ENCODE data around the gene DYRK4. TPM values are rescaled to one million over a fixed set of nuclear protein-coding genes. Genes with fewer than 3 reads are reported as not detected.

Gene DYRK4
- total and polyA plus RNA-seq, 2 of the 13 experiments (the other 11 are each of a cell fraction or from before 2014, with no cell fraction given), result 29.4 to 40.2 TPM

- TF ChIP-seq ARID5B (CRISPR knock-in tag; IDR thresholded peaks at IDR 0.05) (peak; percentile 24; the same call in 1 of the 2 replicates), ZNF24 (IDR thresholded peaks at IDR 0.05) (no peak), NFE2 (CRISPR knock-in tag; IDR thresholded peaks at IDR 0.05) (no peak), AKAP8 (CRISPR knock-in tag; IDR thresholded peaks at IDR 0.05) (no peak), MTF2 (CRISPR knock-in tag; IDR thresholded peaks at IDR 0.05; ENCODE audit: borderline replicate concordance) (no peak), ZNF761 (CRISPR knock-in tag; conservative IDR thresholded peaks at IDR 0.05) (peak; percentile 19; the same call in 1 of the 2 replicates), ZBTB43 (CRISPR knock-in tag; conservative IDR thresholded peaks at IDR 0.05) (no peak), ZNF282 (IDR thresholded peaks at IDR 0.05; ENCODE audit: partially characterized antibody) (no peak), NAIF1 (CRISPR knock-in tag; IDR thresholded peaks at IDR 0.05; ENCODE audit: borderline replicate concordance) (0 out of 2 replicates have a peak, but pooled peaks have one; percentile 43), DDIT3 (CRISPR knock-in tag; IDR thresholded peaks at IDR 0.05) (no peak), ZNF235 (CRISPR knock-in tag; IDR thresholded peaks at IDR 0.05; ENCODE audit: borderline replicate concordance) (no peak)
- TF ChIP-seq, protein P1, sequence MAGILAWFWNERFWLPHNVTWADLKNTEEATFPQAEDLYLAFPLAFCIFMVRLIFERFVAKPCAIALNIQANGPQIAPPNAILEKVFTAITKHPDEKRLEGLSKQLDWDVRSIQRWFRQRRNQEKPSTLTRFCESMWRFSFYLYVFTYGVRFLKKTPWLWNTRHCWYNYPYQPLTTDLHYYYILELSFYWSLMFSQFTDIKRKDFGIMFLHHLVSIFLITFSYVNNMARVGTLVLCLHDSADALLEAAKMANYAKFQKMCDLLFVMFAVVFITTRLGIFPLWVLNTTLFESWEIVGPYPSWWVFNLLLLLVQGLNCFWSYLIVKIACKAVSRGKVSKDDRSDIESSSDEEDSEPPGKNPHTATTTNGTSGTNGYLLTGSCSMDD (CRISPR knock-in tag; IDR thresholded peaks at IDR 0.05), result no peak
- TF ChIP-seq, protein P2, sequence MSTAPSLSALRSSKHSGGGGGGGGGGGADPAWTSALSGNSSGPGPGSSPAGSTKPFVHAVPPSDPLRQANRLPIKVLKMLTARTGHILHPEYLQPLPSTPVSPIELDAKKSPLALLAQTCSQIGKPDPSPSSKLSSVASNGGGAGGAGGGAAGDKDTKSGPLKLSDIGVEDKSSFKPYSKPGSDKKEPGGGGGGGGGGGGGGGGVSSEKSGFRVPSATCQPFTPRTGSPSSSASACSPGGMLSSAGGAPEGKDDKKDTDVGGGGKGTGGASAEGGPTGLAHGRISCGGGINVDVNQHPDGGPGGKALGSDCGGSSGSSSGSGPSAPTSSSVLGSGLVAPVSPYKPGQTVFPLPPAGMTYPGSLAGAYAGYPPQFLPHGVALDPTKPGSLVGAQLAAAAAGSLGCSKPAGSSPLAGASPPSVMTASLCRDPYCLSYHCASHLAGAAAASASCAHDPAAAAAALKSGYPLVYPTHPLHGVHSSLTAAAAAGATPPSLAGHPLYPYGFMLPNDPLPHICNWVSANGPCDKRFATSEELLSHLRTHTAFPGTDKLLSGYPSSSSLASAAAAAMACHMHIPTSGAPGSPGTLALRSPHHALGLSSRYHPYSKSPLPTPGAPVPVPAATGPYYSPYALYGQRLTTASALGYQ (CRISPR knock-in tag; IDR thresholded peaks at IDR 0.05), result no peak; the same call in 1 of the 2 replicates
- TF ChIP-seq, protein P3, sequence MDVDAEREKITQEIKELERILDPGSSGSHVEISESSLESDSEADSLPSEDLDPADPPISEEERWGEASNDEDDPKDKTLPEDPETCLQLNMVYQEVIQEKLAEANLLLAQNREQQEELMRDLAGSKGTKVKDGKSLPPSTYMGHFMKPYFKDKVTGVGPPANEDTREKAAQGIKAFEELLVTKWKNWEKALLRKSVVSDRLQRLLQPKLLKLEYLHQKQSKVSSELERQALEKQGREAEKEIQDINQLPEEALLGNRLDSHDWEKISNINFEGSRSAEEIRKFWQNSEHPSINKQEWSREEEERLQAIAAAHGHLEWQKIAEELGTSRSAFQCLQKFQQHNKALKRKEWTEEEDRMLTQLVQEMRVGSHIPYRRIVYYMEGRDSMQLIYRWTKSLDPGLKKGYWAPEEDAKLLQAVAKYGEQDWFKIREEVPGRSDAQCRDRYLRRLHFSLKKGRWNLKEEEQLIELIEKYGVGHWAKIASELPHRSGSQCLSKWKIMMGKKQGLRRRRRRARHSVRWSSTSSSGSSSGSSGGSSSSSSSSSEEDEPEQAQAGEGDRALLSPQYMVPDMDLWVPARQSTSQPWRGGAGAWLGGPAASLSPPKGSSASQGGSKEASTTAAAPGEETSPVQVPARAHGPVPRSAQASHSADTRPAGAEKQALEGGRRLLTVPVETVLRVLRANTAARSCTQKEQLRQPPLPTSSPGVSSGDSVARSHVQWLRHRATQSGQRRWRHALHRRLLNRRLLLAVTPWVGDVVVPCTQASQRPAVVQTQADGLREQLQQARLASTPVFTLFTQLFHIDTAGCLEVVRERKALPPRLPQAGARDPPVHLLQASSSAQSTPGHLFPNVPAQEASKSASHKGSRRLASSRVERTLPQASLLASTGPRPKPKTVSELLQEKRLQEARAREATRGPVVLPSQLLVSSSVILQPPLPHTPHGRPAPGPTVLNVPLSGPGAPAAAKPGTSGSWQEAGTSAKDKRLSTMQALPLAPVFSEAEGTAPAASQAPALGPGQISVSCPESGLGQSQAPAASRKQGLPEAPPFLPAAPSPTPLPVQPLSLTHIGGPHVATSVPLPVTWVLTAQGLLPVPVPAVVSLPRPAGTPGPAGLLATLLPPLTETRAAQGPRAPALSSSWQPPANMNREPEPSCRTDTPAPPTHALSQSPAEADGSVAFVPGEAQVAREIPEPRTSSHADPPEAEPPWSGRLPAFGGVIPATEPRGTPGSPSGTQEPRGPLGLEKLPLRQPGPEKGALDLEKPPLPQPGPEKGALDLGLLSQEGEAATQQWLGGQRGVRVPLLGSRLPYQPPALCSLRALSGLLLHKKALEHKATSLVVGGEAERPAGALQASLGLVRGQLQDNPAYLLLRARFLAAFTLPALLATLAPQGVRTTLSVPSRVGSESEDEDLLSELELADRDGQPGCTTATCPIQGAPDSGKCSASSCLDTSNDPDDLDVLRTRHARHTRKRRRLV (CRISPR knock-in tag; IDR thresholded peaks at IDR 0.05), result no peak
Measured at GRCh38 chr12:4538207-4539160, 23.5 kb upstream of the DYRK4 start, which contains the start of gene RAD51AP1 (continued).
